H9 (cell line): Measurements from ENCODE around the gene SLC5A2. TPM values are rescaled to one million over a fixed set of nuclear protein-coding genes. Genes with fewer than 3 reads are reported as not detected.

Source experiments
- DNase-seq: peaks from one replicate; pipeline ENCODE4 v3.0.0-alpha.2; 2017
- H2AFZ ChIP-seq: one replicate; pipeline ENCODE4 v1.6.1; 2013; ENCODE audit warnings: mild to moderate bottlenecking, low read length, control low read depth, moderate library complexity
- H2AK5ac ChIP-seq: 2 replicates; pipeline ENCODE4 v1.6.1; 2013; ENCODE audit warnings: low read length, control low read depth, mixed read lengths; ENCODE audit not compliant: insufficient read length
- H2BK120ac ChIP-seq: one replicate; pipeline ENCODE4 v1.6.1; 2013; ENCODE audit warnings: low read depth, mild to moderate bottlenecking, low read length, control low read depth, inconsistent platforms; ENCODE audit not compliant: poor library complexity, severe bottlenecking
- H2BK12ac ChIP-seq: 2 replicates; pipeline ENCODE4 v1.6.1; 2013; ENCODE audit warnings: low read length, control low read depth, mixed read lengths, low read depth; ENCODE audit not compliant: insufficient read length
- H2BK15ac ChIP-seq: 2 replicates; pipeline ENCODE4 v1.6.1; 2013; ENCODE audit warnings: low read depth, low read length, control low read depth
- H2BK20ac ChIP-seq: one replicate; pipeline ENCODE4 v1.6.1; 2013; ENCODE audit warnings: low read depth, mild to moderate bottlenecking, low read length, control low read depth, inconsistent platforms; ENCODE audit not compliant: poor library complexity, severe bottlenecking
- H2BK5ac ChIP-seq: 2 replicates; pipeline ENCODE4 v1.6.1; 2013; ENCODE audit warnings: low read length, control low read depth, mixed read lengths; ENCODE audit not compliant: insufficient read length
- H3K14ac ChIP-seq: 2 replicates; pipeline ENCODE4 v1.6.1; 2013; ENCODE audit warnings: low read length, control low read depth; ENCODE audit not compliant: insufficient read depth
- H3K18ac ChIP-seq: 2 replicates; pipeline ENCODE4 v1.6.1; 2013; ENCODE audit warnings: low read depth, mild to moderate bottlenecking, mixed read lengths, low read length, control low read depth; ENCODE audit not compliant: insufficient read length
- H3K23ac ChIP-seq: 2 replicates; pipeline ENCODE4 v1.6.1; 2013; ENCODE audit warnings: low read length, control low read depth, mixed read lengths, low read depth; ENCODE audit not compliant: insufficient read length
- H3K23me2 ChIP-seq: 2 replicates; pipeline ENCODE4 v1.6.1; 2013; ENCODE audit warnings: low read depth, mild to moderate bottlenecking, mixed read lengths, low read length, control low read depth; ENCODE audit not compliant: insufficient read length, poor library complexity, severe bottlenecking
- H3K27ac ChIP-seq: 2 replicates; pipeline ENCODE4 v1.5.1; 2013; ENCODE audit warnings: low read length, control low read depth, mixed read lengths, low read depth; ENCODE audit not compliant: insufficient read length
- H3K27me3 ChIP-seq: 2 replicates; pipeline ENCODE4 v1.6.1; 2013; ENCODE audit warnings: low read length, control low read depth, inconsistent platforms; ENCODE audit not compliant: insufficient read depth
- H3K4ac ChIP-seq: 2 replicates; pipeline ENCODE4 v1.6.1; 2013; ENCODE audit warnings: low read depth, mild to moderate bottlenecking, control low read depth, inconsistent platforms, low read length, moderate library complexity
- H3K4me1 ChIP-seq: 2 replicates; pipeline ENCODE4 v1.6.1; 2013; ENCODE audit warnings: low read length, control low read depth, inconsistent platforms; ENCODE audit not compliant: insufficient read depth
- H3K4me2 ChIP-seq: 2 replicates; pipeline ENCODE4 v1.6.1; 2013; ENCODE audit warnings: low read length, control low read depth, mixed read lengths; ENCODE audit not compliant: insufficient read length, insufficient read depth
- H3K56ac ChIP-seq: 2 replicates; pipeline ENCODE4 v1.6.1; 2013; ENCODE audit warnings: low read depth, mild to moderate bottlenecking, mixed read lengths, low read length, control low read depth; ENCODE audit not compliant: insufficient read length
- H3K79me1 ChIP-seq: 2 replicates; pipeline ENCODE4 v1.6.1; 2013; ENCODE audit warnings: low read depth, mild to moderate bottlenecking, moderate library complexity, low read length, control low read depth, inconsistent platforms; ENCODE audit not compliant: insufficient read depth, poor library complexity, severe bottlenecking
- H3K79me2 ChIP-seq: 2 replicates; pipeline ENCODE4 v1.6.1; 2013; ENCODE audit warnings: low read length, control low read depth, inconsistent platforms; ENCODE audit not compliant: insufficient read depth
- H3K9ac ChIP-seq: 2 replicates; pipeline ENCODE4 v1.6.1; 2013; ENCODE audit warnings: low read length, control low read depth, mixed read lengths; ENCODE audit not compliant: insufficient read length; ENCODE audit errors: extremely low read depth
- H3K9me3 ChIP-seq: one replicate; pipeline ENCODE4 v1.6.1; 2013; ENCODE audit warnings: low read depth, low read length, inconsistent platforms; ENCODE audit not compliant: control insufficient read depth
- H3T11ph ChIP-seq: one replicate; pipeline ENCODE4 v1.6.1; 2013; ENCODE audit warnings: mild to moderate bottlenecking, low read length, control low read depth, inconsistent platforms
- H4K20me1 ChIP-seq: one replicate; pipeline ENCODE4 v1.6.1; 2013; ENCODE audit not compliant: control insufficient read depth, insufficient read length, insufficient read depth
- H4K5ac ChIP-seq: 2 replicates; pipeline ENCODE4 v1.6.1; 2013; ENCODE audit warnings: low read depth, mild to moderate bottlenecking, mixed read lengths, low read length, control low read depth; ENCODE audit not compliant: insufficient read length
- H4K8ac ChIP-seq: replicated peaks from 2 replicates; pipeline ENCODE4 v1.6.1; 2013; ENCODE audit warnings: low read length, control low read depth, mixed read lengths, low read depth; ENCODE audit not compliant: insufficient read length
- H4K91ac ChIP-seq: 2 replicates; pipeline ENCODE4 v1.6.1; 2013; ENCODE audit warnings: low read depth, mild to moderate bottlenecking, moderate library complexity, mixed read lengths, low read length, control low read depth; ENCODE audit not compliant: insufficient read length
- H3K27ac Mint-ChIP-seq, 3 experiments: 2 replicates in 2 of 3; 3 replicates in 1 of 3; pipeline ENCODE4 v1.8.0; 2020 to 2021; ENCODE audit warnings: mixed read lengths in 3 of 3, mild to moderate bottlenecking in 1 of 3, moderate library complexity in 1 of 3
- H3K27me3 Mint-ChIP-seq: 2 replicates; pipeline ENCODE4 v1.8.0; 2021; ENCODE audit warnings: low read depth, mild to moderate bottlenecking, moderate library complexity, mixed read lengths
- H3K36me3 Mint-ChIP-seq, 3 experiments: 2 replicates in 2 of 3; 3 replicates in 1 of 3; pipeline ENCODE4 v1.8.0; 2020 to 2021; ENCODE audit warnings: low read depth in 3 of 3, mixed read lengths in 3 of 3; ENCODE audit not compliant: insufficient read depth in 1 of 3
- H3K4me1 Mint-ChIP-seq, 2 experiments: 2 replicates each; pipeline ENCODE4 v1.8.0; 2020; ENCODE audit warnings: mixed read lengths in 2 of 2
- H3K4me3 Mint-ChIP-seq, 2 experiments: 2 replicates in 1 of 2; 3 replicates in 1 of 2; pipeline ENCODE4 v1.8.0; 2020 to 2021; ENCODE audit warnings: mild to moderate bottlenecking in 2 of 2, mixed read lengths in 2 of 2, moderate library complexity in 1 of 2
- H3K9me3 Mint-ChIP-seq, 2 experiments: 2 replicates in 1 of 2; 3 replicates in 1 of 2; pipeline ENCODE4 v1.8.0; 2020; ENCODE audit warnings: mild to moderate bottlenecking in 2 of 2, mixed read lengths in 2 of 2, moderate library complexity in 1 of 2
- CTCF ChIP-seq: fragments of 200-600 bp; sonication (generic); conservative IDR thresholded peaks from 3 replicates; pipeline ENCODE4 v1.8.0; 2021; ENCODE audit warnings: antibody characterized with exemption, mild to moderate bottlenecking
- WGBS: extraction: QIAGEN DNeasy Blood & Tissue Kit; methylation state at CpG from one replicate; pipeline ENCODE4 v1.1.7; 2013; ENCODE audit warnings: missing lambda C conversion rate, low lambda C conversion rate, mixed read lengths; ENCODE audit not compliant: insufficient read length; ENCODE audit errors: extremely low coverage; 5-methylcytosine and 5-hydroxymethylcytosine counted together
- total RNA-seq: library from RNA; stranded (reverse); gene quantifications from 2 replicates; pipeline ENCODE4 v1.2.1, GENCODE V29; 2021

Gene SLC5A2
- total RNA-seq, 1 experiment from 2014 or later = 0.52 TPM

GRCh38 chr16:31489298-31489564, 6.3 kb downstream of the SLC5A2 start:
- no peak for TF ChIP-seq CTCF
- no peak overlapping the region for H2BK20ac ChIP-seq
- no peak overlapping the region for H2BK12ac ChIP-seq
- no peak overlapping the region for H2AFZ ChIP-seq
- H3K4me2 ChIP-seq = no peak overlapping the region
- H4K91ac ChIP-seq = no peak overlapping the region
- H4K5ac ChIP-seq = no peak overlapping the region
- H3K18ac ChIP-seq = no peak overlapping the region
- no peak overlapping the region for H3K56ac ChIP-seq
- no peak overlapping the region for H2BK5ac ChIP-seq
- Mint-ChIP-seq H3K27ac (no peak overlapping the region), H3K36me3 (peaks cover 17 to 36% (median 23%) of the 10 kb centered on the region in 3 experiments), H3K4me3 (peak overlapping the region; percentile 43 to 68; a peak in 3 of 5 replicates), H3K9me3 (peaks cover 0 to 2% of the 10 kb centered on the region in 2 experiments; a peak in 1 of 5 replicates), H3K27me3 (peaks cover 52% of the 10 kb centered on the region), H3K4me1 (peaks cover 8 to 11% of the 10 kb centered on the region in 2 experiments)
- WGBS = no CpG with 5 or more reads among the region's 7 CpGs
- no peak overlapping the region for H3K14ac ChIP-seq
- no peaks in the 10 kb centered on the region for H4K20me1 ChIP-seq
- peaks cover 11% of the 10 kb centered on the region for H3K23me2 ChIP-seq
- no peak overlapping the region for H3K4ac ChIP-seq
- no peak for DNase-seq
- no peak overlapping the region for H2BK120ac ChIP-seq
- no peak overlapping the region for H2AK5ac ChIP-seq
- H3K27ac ChIP-seq = no peak overlapping the region
- no peaks in the 10 kb centered on the region for H3K9me3 ChIP-seq
- no peak overlapping the region for H2BK15ac ChIP-seq
- H4K8ac ChIP-seq = no peak overlapping the region
- no peak overlapping the region for H3K9ac ChIP-seq
- no peaks in the 10 kb centered on the region for H3K79me2 ChIP-seq
- no peaks in the 10 kb centered on the region for H3K79me1 ChIP-seq
- no peak overlapping the region for H3T11ph ChIP-seq
- peaks cover 13% of the 10 kb centered on the region; the same call in 1 of the 2 replicates for H3K27me3 ChIP-seq
- no peak overlapping the region for H3K23ac ChIP-seq
- no peaks in the 10 kb centered on the region for H3K4me1 ChIP-seq
